ENCODE results near the gene DAPP1. TPM values are rescaled to one million over a fixed set of nuclear protein-coding genes. Genes with fewer than 3 reads are reported as not detected.
A peak's percentile ranks its signal among the peaks of the same experiment; 100 is the strongest.
"Not testable (repeated sequence)": the region's sequence is repeated elsewhere in the genome, so short reads cannot be mapped to it uniquely, and the experiment has no call there.

Gene DAPP1
- 55.7 and 57.3 TPM in 2 replicates for total RNA-seq (2014; rRNA removed; shearing (Covaris generic))
- total RNA-seq (2022), result 69.8 and 71.9 TPM in 2 replicates
- percentile 96 among the genes with signal in this experiment for Bru-seq, nascent RNA
- BruChase-seq, experiment 1, labeled RNA remaining after a 6-hour chase, result percentile 79 among the genes with signal in this experiment
- percentile 87 among the genes with signal in this experiment for BruChase-seq, experiment 2, labeled RNA remaining after a 2-hour chase
- long read RNA-seq, transcript DAPP1-203 (9 exons, 1,440 nt), result major isoform, 164 of 216 reads
- long read RNA-seq, partial matches to known transcripts, result 2 of 216 reads
- long read RNA-seq, other reads (novel, unspliced or antisense), result 44 of 216 reads

GRCh38 chr4:99816545-99817308 is at the start of gene DAPP1:
Gene DAPP1, plus strand, starts transcription at chr4:99816827. Its CDS starts 87 bp downstream, at chr4:99816914.
- H3K4me1 ChIP-seq (ENCODE audit: insufficient read depth, low read length, poor library complexity, severe bottlenecking), result peaks cover 65% of the 10 kb centered on the region
- intact Hi-C loops (cut with micrococcal nuclease; ENCODE audit: unreplicated experiment), result loop anchor here (1.0 to 5.0 kb wide), 6 partner anchors 30 to 1531 kb away; partner anchors contain the start of genes EIF4E and PPP3CA
- TF ChIP-seq EZH2phosphoT487 (IDR thresholded peaks at IDR 0.05; ENCODE audit: borderline replicate concordance, low read depth, low read length) (no peak), CTCF (conservative IDR thresholded peaks at IDR 0.05; ENCODE audit: low read length) (no peak)
- peak within 1 kb of the TSS; percentile 99 for H3K4me2 ChIP-seq (ENCODE audit: low read length)
- H3K36me3 ChIP-seq (ENCODE audit: insufficient read depth, low read length), result peaks cover 10% of the 10 kb centered on the region; the same call in 1 of the 2 replicates
- peak; percentile 96 for DNase-seq (ENCODE audit: low spot score)
- peak within 1 kb of the TSS; percentile 95 for H3K27ac ChIP-seq (ENCODE audit: low read depth, low read length, poor library complexity, severe bottlenecking)
- CTCF ChIA-PET (ENCODE audit: unreplicated experiment), result interaction anchor here (1.3 to 1.6 kb wide), 2 partner anchors 9 to 130 kb away, joined by 3 read pairs; no protein-coding TSS in a partner anchor
- H3K9me3 ChIP-seq (ENCODE audit: low read length), result no peaks in the 10 kb centered on the region
- peak within 1 kb of the TSS; percentile 75 for H2AFZ ChIP-seq (ENCODE audit: low read length)
- H3K79me2 ChIP-seq (ENCODE audit: insufficient read depth, low read depth, low read length), result peaks cover 51% of the 10 kb centered on the region
- BruUV-seq (replicated peaks), result TSS peak; percentile 72
- peaks cover 15% of the 10 kb centered on the region; the same call in 1 of the 2 replicates for H4K20me1 ChIP-seq (ENCODE audit: insufficient read depth, low read length)
- POLR2A ChIA-PET, result interaction anchor here (0.6 to 2.9 kb wide), 25 partner anchors 8 to 728 kb away, joined by 3 to 25 read pairs (median 6); partner anchors contain the start of genes ADH5, DNAJB14, H2AZ1 and LAMTOR3
- peak within 1 kb of the TSS; percentile 80 for H3K4me3 ChIP-seq (ENCODE audit: low read depth, low read length, poor library complexity, severe bottlenecking)
- H3K9me2 ChIP-seq (ENCODE audit: insufficient read depth, low read length), result no peaks in the 10 kb centered on the region

GRCh38 chr4:99770842-99771241 is 45.8 kb upstream of the DAPP1 start:
- H3K4me3 ChIP-seq (ENCODE audit: low read depth, low read length, poor library complexity, severe bottlenecking); H3K9me2 ChIP-seq (ENCODE audit: insufficient read depth, low read length); H3K79me2 ChIP-seq (ENCODE audit: insufficient read depth, low read depth, low read length); BruUV-seq (replicated peaks); H4K20me1 ChIP-seq (ENCODE audit: insufficient read depth, low read length); H3K4me1 ChIP-seq (ENCODE audit: insufficient read depth, low read length, poor library complexity, severe bottlenecking); DNase-seq (ENCODE audit: low spot score); H3K4me2 ChIP-seq (ENCODE audit: low read length); H3K27ac ChIP-seq (ENCODE audit: low read depth, low read length, poor library complexity, severe bottlenecking); H3K9me3 ChIP-seq (ENCODE audit: low read length); H3K36me3 ChIP-seq (ENCODE audit: insufficient read depth, low read length); intact Hi-C loops (cut with micrococcal nuclease; ENCODE audit: unreplicated experiment); H2AFZ ChIP-seq (ENCODE audit: low read length); CTCF ChIA-PET (ENCODE audit: unreplicated experiment): not testable (repeated sequence)
- POLR2A ChIA-PET, result interaction anchor here (1.2 kb wide), 1 partner anchor 21 kb away, joined by 4 read pairs; no protein-coding TSS in a partner anchor

- no peak overlapping the region for H3K27ac ChIP-seq (ENCODE audit: low read depth, low read length, poor library complexity, severe bottlenecking)
- ChIA-PET POLR2A (interaction anchor here (1.0 kb wide), 1 partner anchor 12 kb away, joined by 3 read pairs; no protein-coding TSS in a partner anchor), CTCF (ENCODE audit: unreplicated experiment) (no interaction called here)
- DNase-seq (ENCODE audit: low spot score), result no peak
- BruUV-seq (replicated peaks), result no TSS peak
- no peak for TF ChIP-seq CTCF (conservative IDR thresholded peaks at IDR 0.05; ENCODE audit: low read length)
- no peak overlapping the region for H3K4me3 ChIP-seq (ENCODE audit: low read depth, low read length, poor library complexity, severe bottlenecking)
- H3K79me2 ChIP-seq (ENCODE audit: insufficient read depth, low read depth, low read length), result no peaks in the 10 kb centered on the region
- no peaks in the 10 kb centered on the region for H3K4me1 ChIP-seq (ENCODE audit: insufficient read depth, low read length, poor library complexity, severe bottlenecking)
- H2AFZ ChIP-seq (ENCODE audit: low read length), result no peak overlapping the region
- H3K9me3 ChIP-seq (ENCODE audit: low read length), result no peaks in the 10 kb centered on the region
- no peak overlapping the region for H3K4me2 ChIP-seq (ENCODE audit: low read length)
- intact Hi-C loops (cut with micrococcal nuclease; ENCODE audit: unreplicated experiment), result no loop called here
- H3K9me2 ChIP-seq (ENCODE audit: insufficient read depth, low read length), result no peaks in the 10 kb centered on the region
- H4K20me1 ChIP-seq (ENCODE audit: insufficient read depth, low read length), result no peaks in the 10 kb centered on the region
- no peaks in the 10 kb centered on the region for H3K36me3 ChIP-seq (ENCODE audit: insufficient read depth, low read length)
Measured at GRCh38 chr4:99783940-99784339, 32.7 kb upstream of the DAPP1 start.
